Amniotic epithelial cell (primary cell): ENCODE data around the gene LIPC.

Experiments used
- DNase-seq: peaks from one replicate; pipeline ENCODE4 v3.0.0-alpha.2; 2010; ENCODE audit warnings: low read depth

LIPC gene

DNA sequence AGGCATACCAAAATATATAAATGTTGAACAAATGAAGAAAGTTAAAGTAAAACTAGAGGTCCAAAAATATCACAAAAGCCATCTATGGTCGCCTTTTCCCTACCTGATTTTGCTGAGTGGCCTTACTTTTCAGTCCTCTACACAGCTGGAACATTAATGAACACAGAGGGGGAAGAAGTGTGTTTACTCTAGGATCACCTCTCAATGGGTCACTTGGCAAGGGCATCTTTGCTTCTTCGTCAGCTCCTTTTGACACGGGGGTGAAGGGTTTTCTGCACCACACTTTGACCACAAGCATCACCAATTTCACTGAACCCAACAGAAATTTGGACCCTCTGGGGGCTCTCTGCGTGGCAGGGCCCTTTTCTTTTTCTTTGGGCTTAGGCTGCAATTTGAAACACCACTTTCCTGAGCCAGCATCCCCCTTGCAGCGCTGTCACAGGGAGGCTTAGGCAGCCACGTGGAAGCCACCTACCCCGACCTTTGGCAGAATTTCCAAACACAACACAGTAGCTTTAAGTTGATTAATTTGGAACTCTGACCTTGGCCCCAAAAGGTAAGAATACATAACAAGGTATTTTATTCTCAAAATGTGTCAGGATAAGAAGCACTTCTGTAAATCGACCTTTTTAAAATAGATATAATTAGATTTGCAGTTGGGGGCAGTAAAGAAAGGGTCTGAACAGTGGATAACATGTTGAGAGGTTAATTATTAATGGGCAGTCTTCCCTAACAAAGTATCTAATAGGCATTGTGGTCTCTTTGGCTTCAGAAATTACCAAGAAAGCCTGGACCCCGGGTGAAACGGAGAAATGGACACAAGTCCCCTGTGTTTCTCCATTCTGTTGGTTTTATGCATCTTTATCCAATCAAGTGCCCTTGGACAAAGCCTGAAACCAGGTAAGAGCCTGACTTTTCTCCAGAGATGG, at the start of gene LIPC:
Gene LIPC, plus strand, starts transcription at position 771 of the 929 bp plus-strand sequence. Its CDS starts 42 bp downstream, at position 813.
- no peak for DNase-seq

DNA sequence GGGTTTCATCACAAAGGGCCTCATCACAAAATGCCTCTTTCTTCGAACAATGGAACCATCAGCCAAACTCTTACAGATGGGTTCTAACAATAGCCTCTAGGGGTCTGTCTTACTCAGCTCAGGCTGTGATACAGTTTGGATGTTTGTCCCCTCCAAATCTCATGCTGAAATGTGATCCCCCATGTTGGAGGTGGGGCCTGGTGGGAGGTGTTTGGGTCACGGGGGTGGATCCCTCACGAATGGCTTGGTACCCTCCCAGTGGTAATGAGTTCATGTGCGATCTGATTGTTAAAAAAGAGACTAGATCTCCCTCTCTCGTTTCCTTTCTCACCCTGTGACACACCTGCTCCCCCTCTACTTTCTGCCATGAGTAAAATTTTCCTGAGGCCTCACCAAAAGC, 47.9 kb upstream of the LIPC start:
- DNase-seq = no peak

DNA sequence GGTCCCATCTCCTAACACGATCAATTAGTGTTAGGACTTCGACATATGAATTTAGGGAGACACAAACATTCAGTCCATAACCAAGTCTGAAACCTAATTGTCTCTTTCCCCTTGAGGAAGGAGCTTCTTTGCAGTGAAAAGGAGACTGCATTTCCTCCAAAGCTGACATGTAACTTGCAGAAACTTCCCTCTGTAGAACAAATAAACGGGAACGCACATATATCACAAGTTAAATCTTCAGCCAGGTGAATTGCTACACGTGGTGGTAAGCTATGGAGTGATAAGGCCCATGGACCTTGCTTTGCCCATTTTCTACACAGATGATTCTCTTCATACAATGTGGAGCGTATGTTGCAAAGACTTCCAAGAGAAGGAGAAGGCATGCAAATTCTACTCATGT, 47.1 kb upstream of the LIPC start:
- no peak for DNase-seq

DNA sequence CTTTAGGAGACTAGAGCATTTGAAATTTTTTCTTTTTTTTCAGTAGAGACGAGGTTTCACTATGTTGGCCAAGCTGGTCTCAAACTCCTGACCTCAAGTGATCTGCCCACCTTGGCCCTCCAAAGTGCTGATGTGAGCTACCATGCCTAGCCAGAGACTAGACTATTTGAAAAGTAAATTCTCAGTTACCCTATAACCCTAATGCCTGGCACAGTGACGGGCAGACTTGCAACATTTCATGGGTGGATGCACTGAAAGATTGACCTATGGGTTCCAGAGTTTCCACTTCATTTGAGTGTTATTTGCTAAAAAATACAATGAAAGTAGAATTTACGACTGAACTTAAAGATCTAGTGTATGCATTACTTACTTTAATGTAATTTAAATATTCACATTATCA, 45.7 kb upstream of the LIPC start:
- DNase-seq = no peak

DNA sequence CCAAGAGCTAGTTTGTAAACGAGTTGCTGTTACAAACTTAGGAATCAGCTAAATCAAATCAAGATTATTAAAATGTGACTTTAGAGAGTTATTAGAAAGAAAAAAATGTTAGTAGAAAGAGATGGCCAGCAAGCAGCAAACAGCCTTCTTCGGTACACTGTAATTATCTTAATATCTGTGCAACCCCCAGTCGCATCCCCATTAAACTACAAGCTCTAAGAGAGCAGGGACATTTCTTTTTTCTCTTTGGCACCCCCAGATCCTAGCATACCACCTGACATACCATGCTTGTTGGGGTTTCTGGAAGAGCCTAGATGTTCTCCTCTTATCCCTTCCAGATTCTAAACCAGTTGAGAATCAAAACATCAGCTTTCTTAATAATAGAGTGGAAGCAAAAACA, 45.1 kb upstream of the LIPC start:
- no peak for DNase-seq

DNA sequence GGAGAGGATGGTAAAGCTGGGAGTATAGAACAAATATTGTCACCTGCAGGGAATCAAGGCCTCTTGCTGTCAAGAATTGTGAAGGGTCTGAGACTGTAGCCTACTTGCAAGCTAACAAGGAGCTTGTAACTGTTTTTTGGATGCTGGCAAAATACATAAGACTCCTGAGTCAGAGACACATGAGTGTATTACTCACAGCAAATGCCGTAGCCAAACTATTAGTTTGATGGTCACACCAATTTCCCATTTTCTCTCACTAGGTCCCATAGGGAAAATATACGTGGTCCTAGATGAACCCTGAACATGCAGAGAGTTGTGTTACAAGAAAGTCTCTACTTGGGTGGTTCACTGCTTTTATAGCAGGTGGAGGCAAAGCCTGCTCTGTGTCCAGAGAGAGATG, 44.7 kb upstream of the LIPC start:
- peak; percentile 54 for DNase-seq

DNA sequence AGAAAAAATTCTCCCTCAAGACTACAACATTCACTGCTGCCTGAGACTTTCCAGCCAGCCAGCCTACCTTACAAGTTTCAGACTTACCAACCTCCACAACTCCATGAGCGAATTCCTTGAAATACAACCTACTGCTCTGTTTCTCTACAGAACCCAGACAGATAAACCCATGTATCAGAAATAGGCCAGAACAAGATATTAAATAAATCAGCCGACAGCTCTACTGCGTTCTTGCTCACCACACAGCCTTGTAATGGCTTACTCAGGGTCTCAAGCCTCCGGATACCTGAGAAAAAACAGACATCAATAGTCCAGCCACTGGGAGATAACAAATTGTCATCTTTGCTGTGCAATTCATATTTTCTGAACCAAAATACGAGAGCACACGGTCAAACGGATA, 43.6 kb upstream of the LIPC start:
- DNase-seq = peak; percentile 71

DNA sequence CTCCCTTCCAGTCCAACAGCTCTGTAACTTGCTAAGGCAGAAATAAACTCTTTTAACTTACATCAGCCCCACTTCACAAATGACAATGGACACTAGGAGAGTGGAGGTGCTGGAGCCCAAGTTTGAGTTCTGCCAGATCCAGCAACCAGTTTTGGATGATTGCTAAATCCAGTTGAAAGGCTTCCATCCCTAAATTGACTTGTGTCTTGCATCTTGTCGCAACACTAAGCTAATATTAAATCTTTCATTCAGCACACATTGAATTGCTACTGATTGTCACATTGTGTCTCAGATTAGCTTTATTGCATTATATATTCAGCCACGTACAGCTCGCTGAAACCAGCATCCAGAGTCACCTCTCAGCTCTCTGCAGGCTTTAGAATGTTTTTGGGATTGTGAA, 41.7 kb upstream of the LIPC start:
- no peak for DNase-seq

DNA sequence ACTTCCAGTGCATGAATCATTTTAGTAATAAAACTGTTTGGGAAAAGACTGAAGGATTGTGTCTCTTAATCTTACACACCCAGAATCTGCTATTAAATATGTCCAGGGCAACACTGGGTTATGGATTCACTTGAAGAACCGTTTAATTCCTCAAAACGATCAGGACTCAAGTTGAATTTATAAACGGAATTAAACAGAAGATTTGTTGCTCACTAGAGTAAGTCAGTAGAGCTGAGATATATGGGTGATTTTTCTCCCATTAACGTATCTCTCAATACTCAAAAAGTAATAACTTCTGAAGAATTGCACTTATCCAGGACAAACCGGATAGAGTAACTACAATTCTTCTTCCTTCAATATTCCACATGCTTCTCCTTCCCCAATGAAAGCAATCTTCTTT, 41.1 kb upstream of the LIPC start:
- no peak for DNase-seq

DNA sequence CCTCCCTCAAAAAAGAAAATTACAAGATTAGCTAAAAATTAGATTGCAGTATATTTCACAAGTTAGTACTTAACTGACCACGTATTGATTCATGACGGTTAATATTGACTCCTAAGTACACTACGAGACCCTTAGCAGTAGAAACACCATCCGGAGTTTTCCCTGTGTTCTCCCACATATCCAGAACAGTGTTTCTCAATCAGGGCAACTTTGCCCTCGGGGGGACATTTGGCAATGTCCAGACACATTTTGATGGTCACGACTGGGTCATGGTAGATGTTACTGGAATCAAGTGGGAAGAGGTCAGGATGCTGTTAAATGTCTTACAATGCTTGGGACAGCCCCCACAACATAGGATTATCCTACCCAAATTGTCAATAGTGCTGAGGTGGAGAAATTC, 40.7 kb upstream of the LIPC start:
- no peak for DNase-seq

DNA sequence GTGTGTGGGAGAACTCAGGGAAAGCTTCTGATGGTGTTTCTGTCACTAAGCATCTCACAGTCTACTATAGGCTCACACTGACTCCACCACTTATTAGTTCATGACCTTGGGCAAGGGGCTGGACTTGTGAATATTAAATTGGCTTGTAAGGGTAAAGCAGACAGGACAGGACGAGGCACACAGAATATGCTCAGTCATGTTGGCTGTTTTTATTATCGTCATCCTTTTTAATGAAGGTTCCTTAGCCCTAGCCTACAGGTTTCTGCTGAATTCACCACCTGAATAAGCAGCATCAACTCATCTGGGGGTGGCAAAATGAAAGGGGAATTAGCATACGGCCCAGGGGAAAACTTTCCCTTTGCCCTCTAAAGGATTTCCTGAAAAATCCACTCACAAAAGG, 39.6 kb upstream of the LIPC start:
- peak; percentile 71 for DNase-seq

DNA sequence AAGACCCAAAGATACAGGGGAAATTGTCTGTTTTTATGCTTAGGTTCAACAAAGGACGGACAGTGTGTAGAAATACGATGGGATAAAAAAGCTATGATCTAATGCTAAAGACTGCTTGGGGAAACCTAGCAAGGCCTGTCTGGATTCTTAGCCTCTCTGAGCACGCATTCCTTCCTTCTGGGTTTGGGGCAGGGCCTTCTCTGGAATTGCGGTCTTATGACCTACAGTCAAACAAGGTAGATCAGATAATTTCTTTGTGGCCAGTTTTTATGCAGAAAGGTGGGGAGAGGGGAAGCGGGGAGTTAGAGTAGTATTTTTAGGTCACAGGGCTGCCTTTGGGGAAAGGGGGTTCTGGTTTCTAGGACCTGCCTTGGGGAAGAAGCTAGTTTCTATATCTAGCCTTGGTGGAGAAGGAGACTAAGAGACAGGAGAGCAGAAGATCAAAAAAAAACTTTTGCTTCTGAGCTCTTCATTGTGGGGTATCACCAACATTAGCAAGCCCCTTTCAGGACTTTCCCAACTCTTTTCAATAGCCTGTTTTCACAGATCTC, 39.1 kb upstream of the LIPC start:
- peak; percentile 89 for DNase-seq

DNA sequence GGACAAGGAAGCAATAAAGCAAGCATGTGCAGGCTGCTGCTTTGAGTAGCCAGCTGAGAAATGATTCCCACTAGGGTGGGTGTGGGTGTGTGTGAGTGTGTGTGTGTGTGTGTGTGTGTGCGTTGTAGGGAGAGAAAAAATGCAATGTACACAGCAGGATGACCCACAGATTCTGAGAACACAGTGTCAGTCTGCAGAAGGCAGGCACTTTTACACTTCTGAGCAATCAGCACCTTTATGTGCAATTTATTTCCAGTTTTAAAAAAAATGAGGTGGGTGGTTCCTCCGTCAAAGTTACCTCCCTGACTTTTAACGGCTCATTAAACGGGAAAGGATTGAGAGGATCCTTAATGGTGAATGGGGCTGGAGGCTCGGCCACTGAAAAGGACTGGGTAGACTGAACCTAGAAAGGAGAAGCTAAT, 38.5 kb upstream of the LIPC start:
- peak; percentile 22 for DNase-seq

DNA sequence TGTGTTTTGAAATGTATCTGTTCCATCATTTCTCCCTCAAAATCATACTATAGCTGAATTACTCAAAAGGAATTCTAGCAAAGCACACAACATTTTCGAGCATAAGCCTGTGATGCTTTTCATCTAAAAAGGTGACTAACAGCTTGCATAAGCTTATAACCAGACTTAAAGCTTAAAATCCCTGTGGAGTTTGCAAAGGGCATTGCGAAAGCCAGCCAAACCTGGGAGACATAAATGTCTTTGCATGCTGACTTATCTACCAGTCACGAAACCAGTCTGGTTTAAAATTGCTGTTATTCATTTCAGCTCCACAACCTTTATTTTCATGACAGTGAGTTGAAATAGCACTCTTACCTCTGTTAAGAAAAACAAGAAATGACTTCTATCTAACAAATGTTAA, 35.6 kb upstream of the LIPC start:
- peak; percentile 100 for DNase-seq

DNA sequence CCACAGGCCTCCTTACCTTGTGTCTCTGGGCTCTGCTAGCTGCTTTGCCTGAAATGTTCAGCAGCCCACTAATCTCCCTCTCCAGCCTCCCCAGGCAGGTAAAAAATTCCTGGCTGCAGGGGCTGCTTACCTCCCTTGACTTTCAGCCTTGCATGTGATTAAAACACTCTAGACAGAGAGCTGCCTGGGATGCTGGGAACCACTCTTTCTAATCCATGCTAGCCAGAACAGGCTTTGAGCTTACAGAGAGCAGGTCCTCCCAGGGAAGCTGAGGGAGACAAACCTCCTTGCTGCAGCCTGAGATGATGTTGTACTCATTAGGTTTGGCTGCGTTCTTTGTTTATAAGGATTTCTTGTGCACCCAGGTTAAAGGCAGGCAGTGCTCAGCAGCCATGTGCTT, 33.7 kb upstream of the LIPC start:
- no peak for DNase-seq

DNA sequence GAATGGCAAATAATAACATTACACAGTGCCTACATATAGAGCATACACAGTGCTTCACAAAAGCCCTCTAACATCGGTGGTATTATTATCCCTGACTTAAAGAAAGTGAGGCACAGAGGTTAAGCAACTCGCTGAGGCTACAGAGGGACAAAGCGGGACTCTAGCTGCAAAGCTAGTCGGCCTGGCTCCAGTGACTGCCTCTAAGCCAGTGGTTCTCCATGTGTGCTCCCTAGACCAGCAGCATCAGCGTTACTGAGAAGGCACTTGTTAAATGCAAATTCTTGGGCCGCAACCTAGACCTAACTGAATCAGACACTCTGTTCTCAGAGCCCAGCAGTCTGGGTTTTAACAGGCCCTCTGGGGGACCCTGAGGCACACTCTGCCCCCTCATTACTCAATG, 33.1 kb upstream of the LIPC start:
- DNase-seq = no peak

DNA sequence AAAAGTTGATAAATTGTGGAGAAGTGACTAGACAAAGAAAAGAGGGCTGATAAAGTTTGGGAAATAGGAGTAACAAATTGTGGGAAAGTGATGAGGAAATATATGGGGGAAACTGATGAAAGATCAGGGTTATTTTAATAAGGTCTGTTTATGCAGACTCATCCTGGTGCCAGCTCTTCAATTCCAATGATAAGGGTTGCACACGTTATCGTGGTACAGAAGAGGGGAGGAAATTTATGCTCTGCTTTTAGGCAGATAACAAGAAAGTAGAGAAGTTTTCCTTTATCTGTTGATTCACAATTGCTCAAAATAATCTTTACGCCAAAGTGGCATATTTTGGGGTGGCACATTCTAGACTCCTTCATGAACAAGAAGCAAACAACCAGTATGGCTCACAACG, 32.1 kb upstream of the LIPC start:
- DNase-seq = peak; percentile 27

DNA sequence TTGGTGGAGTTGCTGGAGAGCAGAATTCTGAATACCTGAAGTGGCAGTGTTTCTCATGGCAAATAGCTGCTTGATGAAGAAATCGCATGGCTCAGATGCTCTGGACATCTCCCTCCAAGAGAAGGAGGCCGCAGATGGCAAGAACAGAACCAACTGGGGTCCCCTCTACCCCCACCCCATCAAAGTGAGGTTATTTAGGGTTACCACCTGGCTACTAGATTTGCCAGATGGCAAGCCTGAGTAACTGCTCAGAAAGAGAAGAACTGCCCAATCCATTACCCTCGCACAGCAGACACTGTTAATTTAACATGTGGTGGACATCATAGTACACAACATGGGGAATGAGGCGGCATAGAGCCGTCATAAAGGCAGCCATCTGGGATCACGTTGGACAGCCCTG, 30.5 kb upstream of the LIPC start:
- DNase-seq = no peak

DNA sequence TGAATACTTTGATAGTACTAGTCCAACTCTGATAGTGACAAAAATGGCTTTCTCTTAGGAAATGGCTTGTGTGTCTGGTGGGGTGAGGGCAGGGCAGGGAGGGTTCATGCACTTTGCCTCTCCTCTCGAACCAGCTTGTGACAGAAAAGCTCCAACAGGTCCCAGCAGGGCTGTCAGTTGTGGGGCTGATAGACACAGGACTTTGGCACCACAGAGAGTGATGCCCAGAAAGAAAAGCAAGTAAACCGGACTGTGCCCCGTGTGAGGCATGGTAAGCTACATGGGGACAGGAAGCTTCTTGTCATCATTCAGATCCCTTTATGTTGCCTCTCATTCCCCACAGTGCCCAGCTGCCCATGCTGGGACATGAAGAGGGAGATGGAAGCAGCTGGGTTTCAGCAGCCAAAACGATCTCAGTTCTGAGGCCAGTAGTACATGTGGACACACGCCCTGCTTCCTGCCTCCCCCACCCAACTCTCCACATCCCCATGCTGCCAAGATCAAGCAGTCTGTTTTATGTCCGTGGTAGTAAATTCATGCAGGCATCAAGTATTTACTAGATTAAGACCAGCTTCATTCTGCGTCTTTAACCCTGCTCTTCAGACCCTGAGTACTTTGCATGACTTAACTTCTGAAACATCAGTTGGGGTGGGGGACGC, 29.7 kb upstream of the LIPC start:
- peak; percentile 58 for DNase-seq

DNA sequence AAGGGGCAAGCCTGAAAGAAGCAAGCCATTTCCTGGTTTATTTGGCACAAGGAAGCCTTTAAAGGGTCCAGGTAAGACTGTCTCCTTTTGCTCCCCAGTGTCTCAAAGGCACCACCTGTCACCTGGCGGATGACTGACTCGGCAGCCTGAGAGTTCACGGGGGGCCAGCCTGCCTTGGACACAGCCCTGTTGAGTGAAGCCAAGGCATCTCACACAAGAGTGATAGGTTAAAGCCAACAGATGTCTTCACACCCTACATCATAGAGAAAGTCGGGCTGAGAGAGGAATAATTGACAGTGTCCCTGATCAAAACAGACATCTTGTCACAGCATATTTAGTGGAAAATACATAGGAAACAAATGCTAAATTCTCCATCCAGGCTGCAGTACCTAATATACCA, 28.2 kb upstream of the LIPC start:
- no peak for DNase-seq

DNA sequence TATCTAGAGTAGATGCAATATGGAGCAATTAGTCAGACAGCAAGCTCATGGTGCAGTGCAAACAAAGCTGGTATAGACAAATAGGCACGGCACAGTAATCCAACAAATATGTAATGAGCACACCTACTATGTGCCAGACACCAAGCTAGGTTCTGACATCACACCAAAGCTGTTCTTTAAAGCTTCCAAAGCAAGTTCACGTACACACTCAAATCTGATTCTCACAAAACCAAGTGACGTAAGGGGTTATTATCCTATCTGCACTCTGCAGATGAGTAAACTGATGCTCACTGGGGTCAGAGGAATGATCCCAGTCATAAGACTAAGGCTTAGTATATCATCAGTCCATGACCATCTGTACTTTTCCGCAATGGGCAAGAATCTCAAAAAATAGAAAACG, 27.8 kb upstream of the LIPC start:
- DNase-seq = no peak

DNA sequence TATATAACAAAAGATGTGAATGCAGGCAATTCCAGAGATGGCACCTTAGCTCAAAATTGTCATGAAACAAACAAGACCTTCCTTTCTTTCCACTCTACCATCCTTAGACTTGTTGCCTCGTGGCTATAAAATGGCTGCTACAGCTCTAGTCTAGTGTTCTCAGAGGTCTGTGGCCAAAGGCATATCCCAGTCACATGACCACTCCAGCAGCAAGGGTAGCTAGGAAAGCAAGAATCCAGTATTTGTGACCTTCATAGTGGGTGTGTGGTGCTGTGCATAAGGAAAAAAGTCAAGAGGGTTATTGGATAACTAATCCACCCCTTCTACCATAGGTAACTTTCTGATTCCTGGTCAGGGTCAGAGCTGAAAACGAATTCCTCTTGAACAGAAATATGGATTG, 27.1 kb upstream of the LIPC start:
- no peak for DNase-seq

DNA sequence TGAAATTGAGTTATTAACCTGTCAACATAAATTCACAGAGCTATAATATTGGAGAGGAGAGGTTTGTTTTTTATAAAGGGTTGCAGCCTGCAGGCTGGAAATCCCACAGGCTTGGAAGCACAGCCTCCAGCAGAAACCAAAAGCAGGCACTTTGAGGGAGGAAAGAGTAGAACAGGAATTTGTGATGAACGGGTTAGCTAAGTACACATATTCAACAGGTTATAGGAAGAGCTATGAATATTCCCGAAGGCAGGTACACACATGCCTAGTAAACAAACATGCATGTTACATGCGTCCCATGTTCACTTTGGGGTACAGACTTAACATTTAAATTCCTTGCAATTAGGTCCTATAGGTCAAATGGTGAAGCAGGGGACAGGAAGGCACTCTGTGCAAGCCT, 25.9 kb upstream of the LIPC start:
- no peak for DNase-seq
